Stimulated activated CD8-positive, alpha-beta memory T cell treated with anti-CD3 and anti-CD28 coated beads, Interleukin-2, amount 100 ng/mL, for 48 hours (primary cell): ENCODE data around the gene YIPF7.
A peak's percentile ranks its signal among the peaks of the same experiment; 100 is the strongest.

Source experiments
- DNase-seq, 2 donors: peaks; one replicate each; pipeline ENCODE4 v3.0.0-alpha.2; 2020; ENCODE audit warnings: low read depth in 2 of 2

YIPF7 gene

GRCh38 chr4:44651425-44651824 lies at the start of gene YIPF7:
Gene YIPF7, minus strand, starts transcription at chr4:44651625. Its CDS starts 1,525 bp downstream, at chr4:44650100.
- DNase-seq: no peak

GRCh38 chr4:44701037-44701436 lies 49.6 kb upstream of the YIPF7 start:
- DNase-seq: no peak

DNA sequence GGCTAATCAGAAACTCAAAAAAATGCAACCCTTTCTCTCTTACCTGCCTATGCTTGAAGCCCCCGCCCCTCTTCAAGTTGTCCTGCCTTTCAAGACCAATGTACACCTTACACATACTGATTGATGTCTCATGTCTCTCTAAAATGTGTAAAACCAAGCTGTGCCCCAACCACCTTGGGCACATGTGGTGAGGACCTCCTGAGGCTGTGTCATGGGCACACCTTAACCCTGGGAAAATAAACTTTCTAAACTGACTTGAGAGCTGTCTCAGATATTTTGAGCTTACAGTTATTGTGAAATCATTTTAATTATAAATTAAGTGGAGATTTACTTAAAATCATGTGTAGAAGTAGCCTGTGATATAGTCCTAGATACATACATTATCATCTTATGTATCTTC lies 49.0 kb upstream of the YIPF7 start:
- no peak for DNase-seq

DNA sequence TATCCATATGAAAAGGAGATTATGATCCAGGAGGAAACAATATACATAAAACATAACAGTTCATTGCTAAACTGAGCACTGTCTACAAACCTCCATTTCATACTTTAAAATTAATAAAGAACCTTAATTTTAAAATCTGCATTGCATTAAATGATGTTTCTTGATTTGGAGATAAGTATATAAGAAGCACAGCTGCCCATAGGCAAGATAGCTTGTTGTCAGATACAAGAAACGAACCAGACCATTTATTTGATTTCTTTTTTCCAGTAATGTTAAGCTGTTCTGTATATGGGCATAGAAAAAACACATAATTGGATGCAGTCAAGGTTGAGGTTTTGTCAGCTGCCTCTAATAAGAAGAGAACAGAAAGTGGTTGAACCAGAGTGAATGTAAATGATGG lies 33.2 kb upstream of the YIPF7 start:
- no peak for DNase-seq

DNA sequence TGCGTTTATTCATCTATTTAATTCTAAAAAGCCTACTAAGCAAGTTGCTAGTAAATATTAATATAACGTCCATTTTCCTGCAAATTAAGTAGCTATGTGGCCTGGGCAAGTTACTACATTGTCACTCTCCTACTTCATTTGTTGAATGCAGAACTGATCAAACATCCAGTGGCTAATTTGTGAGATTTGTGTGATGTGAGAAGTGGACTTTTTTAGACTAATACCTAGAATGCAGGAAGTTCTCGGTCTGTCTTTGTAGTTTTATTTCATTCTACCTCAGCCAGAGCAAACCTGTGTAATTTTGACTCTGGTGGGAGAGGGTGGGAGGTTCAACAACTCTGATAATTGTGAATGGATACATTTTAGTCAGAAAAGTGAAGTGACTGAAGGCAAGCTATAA lies 27.6 kb upstream of the YIPF7 start:
- no peak for DNase-seq

DNA sequence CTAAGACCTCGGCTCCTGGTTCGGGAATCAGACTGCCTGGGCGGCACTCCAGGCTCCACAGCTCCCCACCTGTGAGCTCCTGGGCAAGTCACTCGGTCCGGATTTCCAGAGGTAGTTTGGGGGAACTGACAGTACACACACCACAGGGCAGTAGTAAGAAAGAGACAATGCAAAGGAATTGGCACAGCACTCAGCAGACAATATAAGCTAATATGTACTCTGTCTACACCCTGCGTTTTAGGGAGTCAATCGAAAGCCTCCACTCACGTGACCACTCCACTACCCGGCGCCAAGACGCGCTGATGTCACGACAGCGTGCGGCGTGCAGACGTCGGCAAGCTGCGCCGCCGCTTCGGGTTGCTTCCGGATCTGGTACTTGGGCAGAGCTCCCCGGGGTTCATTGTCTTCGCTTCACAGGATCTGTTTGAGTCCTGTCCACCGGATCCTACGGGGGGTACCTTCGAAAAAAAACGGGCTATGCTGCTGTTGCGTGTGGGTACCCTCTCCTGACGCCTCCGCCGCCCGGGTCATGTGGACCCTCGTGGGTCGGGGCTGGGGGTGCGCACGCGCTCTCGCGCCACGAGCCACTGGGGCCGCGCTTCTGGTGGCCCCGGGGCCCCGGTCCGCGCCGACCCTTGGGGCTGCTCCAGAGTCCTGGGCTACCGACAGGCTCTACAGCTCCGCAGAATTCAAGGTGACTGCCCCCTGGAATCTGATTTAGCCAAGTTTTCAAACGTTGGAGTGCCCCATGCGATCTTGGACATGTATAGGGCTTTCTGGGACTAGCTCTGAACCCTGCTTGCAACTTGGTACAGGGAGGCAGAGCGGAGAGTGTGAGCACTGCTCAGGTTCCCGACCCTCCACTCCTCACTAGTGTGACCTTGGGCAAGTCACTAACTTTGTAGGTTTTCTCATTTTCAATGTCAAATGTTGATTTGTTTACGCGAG lies 26.9 kb upstream of the YIPF7 start, which contains the start of gene GUF1:
GUF1 (plus strand) TSS at position 327 of the 948 bp plus-strand sequence; CDS start at position 530, 203 bp downstream.
- peak; percentile 75 to 78 for DNase-seq

GRCh38 chr4:44675366-44675765 lies 23.9 kb upstream of the YIPF7 start:
- DNase-seq: no peak

DNA sequence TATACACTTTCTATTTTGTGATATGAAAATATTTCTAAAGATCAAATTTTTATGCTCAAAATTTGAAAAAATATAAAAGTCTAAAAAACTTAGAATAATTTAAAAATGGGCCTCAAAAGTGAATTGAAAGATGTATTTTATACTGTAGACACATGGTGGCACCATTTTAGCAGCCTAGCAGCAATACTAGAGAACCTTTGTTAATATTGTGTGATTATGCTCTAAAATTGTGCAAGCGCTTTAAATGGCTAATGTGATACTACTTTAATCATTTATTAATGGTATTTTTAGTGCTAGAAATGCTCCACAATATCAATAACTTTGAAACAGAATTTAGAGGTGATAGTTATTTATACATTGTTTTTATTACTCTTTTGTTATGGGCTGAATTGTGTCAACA lies 23.0 kb upstream of the YIPF7 start:
- DNase-seq: no peak

DNA sequence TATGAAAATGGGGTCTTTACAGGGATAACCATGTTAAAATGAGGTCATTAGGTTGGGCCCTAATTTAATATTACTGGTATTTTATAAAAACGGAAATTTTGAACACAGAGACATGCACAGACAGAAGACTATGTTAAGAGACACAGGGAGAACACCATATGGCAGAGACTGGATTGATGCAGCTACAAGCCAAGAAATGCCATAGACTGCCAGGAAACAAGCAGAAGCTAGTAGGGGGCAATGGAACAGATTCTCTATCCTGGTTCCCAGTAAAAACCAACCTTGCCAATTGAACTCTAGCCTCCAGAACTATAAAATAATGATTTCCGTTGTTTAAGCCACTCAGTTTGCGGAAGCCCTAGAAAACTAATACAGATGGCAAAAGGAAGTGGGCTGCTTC lies 20.2 kb upstream of the YIPF7 start:
- DNase-seq: no peak

DNA sequence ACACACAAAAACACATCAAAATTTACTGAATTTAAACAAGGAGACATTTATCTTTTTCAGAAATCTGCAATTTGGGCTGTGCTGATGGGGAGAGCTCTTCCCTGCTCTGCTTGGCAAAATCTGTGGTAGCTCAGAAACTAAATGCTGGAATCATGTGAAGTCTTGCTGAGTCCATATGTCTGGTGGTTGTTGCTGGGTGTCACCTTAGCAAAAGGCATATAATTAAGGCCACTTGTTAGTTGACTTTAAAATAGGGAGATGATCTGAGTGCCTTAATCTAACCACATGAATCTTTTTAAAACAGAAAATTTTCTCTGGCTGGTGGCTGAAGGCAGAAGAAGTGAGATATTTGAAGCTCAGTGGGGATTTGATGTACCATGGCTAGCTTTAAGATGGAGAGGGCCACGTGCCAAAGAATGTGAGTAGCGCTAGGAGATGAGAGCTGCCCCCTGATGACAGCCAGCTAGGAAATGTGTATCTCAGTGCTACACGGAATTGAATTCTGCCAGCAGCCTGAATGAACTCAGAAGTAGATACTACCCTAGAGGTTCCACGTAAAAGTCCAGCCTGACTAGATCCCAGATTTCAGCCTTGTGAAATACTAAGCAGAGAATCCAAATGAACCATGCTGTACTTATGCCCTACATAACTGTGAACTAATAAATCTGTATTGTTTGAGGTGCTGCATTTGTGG lies 19.2 kb upstream of the YIPF7 start:
- DNase-seq: no peak

GRCh38 chr4:44668526-44668925 lies 17.1 kb upstream of the YIPF7 start:
- no peak for DNase-seq

DNA sequence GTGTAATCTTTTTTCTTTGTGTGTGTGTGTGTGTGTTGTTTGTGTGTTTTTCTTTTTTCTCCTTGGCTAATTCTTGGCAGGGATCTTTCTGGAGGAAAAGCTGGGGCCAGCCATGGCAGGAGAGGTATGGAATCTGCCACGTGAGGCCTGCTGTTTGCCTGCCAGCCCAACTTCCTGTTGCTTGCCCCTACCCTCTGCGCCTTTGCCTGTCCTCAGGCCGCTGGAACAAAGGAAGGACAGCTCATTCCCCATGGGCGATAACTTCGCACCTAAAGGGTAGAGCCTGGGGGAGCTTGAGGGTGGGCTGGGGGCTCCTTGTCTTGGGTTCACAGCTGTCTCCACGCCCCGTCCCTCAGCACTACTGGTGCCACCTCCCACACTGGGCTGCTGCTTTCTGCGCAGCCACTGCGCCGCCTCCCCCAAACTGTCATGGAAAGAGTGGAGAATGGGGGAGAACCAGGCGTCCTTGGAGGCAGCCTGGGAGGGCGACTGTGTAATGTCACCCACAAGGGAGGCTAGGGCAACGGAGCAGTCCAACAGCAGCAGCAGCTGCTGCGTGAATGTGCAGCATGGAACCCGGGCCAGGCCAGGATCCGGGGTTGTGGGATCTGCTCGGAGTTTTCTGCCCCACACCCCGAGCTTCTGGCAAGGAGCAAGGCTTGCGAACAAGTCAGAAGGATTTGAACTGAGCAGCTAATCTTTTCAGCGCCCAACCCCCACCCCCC lies 12.3 kb upstream of the YIPF7 start:
- DNase-seq: no peak

DNA sequence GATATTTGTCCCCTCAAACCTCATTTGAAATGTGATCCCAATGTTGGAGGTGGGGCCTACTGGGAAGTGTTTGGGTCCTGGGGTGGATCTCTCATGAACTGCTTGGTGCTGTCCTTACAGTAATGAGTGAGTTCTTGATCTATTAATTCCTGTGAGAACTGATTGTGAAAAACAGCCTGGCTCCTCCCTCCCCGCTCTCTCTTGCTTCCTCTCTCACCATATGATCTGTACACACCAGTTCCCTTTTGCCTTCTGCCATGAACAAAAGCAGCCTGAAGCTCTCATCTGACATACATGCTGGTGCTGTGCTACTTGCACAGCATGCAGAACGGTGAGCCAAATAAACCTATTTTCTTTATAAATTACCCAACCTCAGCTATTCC lies 11.2 kb upstream of the YIPF7 start:
- no peak for DNase-seq

GRCh38 chr4:44661940-44662622 lies 10.7 kb upstream of the YIPF7 start:
- DNase-seq: no peak

- DNase-seq: no peak
Observed at GRCh38 chr4:44660396-44660795, 9.0 kb upstream of the YIPF7 start.

DNA sequence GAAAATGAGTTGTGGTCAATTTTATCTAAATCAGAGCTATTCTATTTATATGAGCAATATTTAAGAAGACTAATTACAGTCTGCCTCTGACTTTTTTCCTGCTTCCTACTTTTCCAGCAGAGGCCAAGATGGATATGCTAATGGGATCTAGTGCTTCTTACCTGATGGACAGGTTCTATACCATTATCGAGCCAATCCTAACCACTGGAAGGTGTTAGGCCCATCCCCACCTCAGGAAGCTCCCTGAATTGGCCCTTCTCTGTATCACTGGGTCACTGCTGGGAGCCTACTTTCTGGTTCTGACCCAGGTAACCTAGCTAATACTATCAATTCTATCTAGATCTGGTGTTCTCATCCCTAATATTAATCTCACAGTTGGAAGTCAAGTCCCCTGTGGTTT lies 577 bp upstream of the YIPF7 start:
- no peak for DNase-seq

GRCh38 chr4:44646151-44646550 lies 5.3 kb downstream of the YIPF7 start:
- DNase-seq: no peak

DNA sequence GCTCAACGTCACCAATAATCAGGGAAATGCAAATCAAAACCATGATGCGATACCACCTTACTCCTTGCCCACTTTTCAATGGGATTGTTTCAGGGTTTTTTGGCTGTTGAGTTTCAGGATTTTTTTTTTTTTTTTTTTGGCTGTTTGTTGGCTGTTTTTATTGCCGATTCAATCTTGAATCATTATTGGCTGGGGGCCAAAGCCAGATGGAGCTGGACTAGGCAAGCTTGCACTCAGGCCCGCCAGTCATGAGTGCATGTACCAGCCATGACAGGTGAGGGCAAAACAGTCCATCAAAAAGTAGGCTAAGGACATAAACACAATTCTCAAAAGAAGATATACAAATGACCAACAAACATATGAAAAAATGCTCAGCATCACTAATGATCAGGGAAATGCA lies 13.3 kb downstream of the YIPF7 start:
- DNase-seq: no peak

- no peak for DNase-seq
Observed at GRCh38 chr4:44632733-44633132, 18.7 kb downstream of the YIPF7 start.

- DNase-seq: no peak
Observed at GRCh38 chr4:44632089-44632488, 19.3 kb downstream of the YIPF7 start.

DNA sequence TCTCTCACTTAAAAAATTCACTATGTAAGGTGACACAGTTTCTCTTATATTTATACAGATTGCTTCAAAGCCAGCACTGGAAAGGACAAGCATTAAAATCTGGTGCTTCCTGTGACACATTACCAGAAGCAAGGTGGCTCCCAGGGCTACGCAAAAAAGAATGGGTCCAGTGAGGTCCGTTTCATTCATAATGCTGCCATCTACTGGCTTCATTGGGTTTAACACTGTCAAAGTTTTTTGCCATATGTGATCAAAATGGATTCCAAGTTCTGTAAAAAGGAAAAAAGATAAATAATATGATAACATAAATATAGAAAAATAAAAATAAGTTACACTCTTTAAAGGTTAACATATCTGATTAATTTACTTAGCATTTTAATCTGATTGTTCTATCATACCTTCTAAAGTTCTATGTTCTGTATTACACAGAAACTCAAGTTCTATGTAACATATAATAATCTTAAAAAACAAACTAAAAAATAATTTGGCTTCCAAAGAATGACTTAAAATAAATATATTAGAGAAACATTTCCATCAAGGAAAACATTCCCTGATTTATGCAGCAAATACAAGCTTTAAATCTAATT lies 22.1 kb downstream of the YIPF7 start:
- DNase-seq: peak in 1 of 2 donors; percentile 8
